Small intestine (tissue), 16 donors: ENCODE data around the gene OR2T8. TPM values are rescaled to one million over a fixed set of nuclear protein-coding genes. Genes with fewer than 3 reads are reported as not detected.

ENCODE experiments used
- DNase-seq, 2 donors: peaks; one replicate each; pipeline versions ENCODE4 v3.0.0 to v3.0.0-alpha.2; 2013
- FAIRE-seq: peaks from 2 replicates; lab custom pipeline; 2012; peaks lifted over from hg19 to GRCh38; lab: Jason Lieb, UNC
- H3K27ac ChIP-seq, 3 donors: one replicate each; pipeline ENCODE4 v1.5.1; 2013; ENCODE audit warnings: low read length in 2 of 3, mild to moderate bottlenecking in 2 of 3, control low read depth in 1 of 3, inconsistent platforms in 1 of 3, low read depth in 1 of 3, moderate library complexity in 1 of 3
- H3K27me3 ChIP-seq, 3 donors: one replicate each; pipeline ENCODE4 v1.6.1; 2013; ENCODE audit warnings: low read length in 3 of 3, inconsistent platforms in 1 of 3; ENCODE audit not compliant: control insufficient read depth in 3 of 3, insufficient read depth in 3 of 3
- H3K36me3 ChIP-seq, 3 donors: one replicate each; pipeline ENCODE4 v1.6.1; 2013; ENCODE audit warnings: low read length in 3 of 3, inconsistent platforms in 1 of 3, low read depth in 1 of 3, mild to moderate bottlenecking in 1 of 3, moderate library complexity in 1 of 3; ENCODE audit not compliant: control insufficient read depth in 3 of 3, insufficient read depth in 2 of 3
- H3K4me1 ChIP-seq, 3 donors: one replicate each; pipeline ENCODE4 v1.6.1; 2013; ENCODE audit warnings: low read length in 2 of 3, inconsistent platforms in 1 of 3, low read depth in 1 of 3, mild to moderate bottlenecking in 1 of 3, moderate library complexity in 1 of 3; ENCODE audit not compliant: control insufficient read depth in 3 of 3, insufficient read depth in 2 of 3
- H3K4me3 ChIP-seq, 3 donors: one replicate each; pipeline ENCODE4 v1.5.1; 2013; ENCODE audit warnings: low read length in 3 of 3, control low read depth in 1 of 3, inconsistent platforms in 1 of 3, low read depth in 1 of 3, mild to moderate bottlenecking in 1 of 3, moderate library complexity in 1 of 3
- H3K9me3 ChIP-seq, 2 donors: one replicate each; pipeline ENCODE4 v1.6.1; 2013; ENCODE audit warnings: low read depth in 1 of 2, low read length in 1 of 2; ENCODE audit not compliant: control insufficient read depth in 2 of 2, insufficient read depth in 1 of 2
- WGBS, 3 donors: extraction: QIAGEN DNeasy Blood & Tissue Kit; methylation state at CpG; one replicate each; pipeline ENCODE4 v1.1.7; 2013; 5-methylcytosine and 5-hydroxymethylcytosine counted together
- long read RNA-seq, 10 donors: transcript quantifications; one replicate each; lab custom pipeline, GENCODE V29; 2026
- polyA plus RNA-seq, 4 donors: library from polyadenylated mRNA; stranded (reverse) in 3 of 4; unstranded in 1 of 4; fragments of 200-250 nt in 3 of 4; fragments of 120-200 nt in 1 of 4; gene quantifications; one replicate each; pipeline versions ENCODE4 v1.2.1 to v1.2.3, GENCODE V29; 2013
- donor health status: healthy with polysubstance abuse.
- donor health status: control.
- donor health status: control.
- donor health status: Bipolar disorder and iron deficiency.
- donor health status: healthy.

OR2T8 gene, protein sequence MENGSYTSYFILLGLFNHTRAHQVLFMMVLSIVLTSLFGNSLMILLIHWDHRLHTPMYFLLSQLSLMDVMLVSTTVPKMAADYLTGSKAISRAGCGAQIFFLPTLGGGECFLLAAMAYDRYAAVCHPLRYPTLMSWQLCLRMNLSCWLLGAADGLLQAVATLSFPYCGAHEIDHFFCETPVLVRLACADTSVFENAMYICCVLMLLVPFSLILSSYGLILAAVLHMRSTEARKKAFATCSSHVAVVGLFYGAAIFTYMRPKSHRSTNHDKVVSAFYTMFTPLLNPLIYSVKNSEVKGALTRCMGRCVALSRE
- polyA plus RNA-seq: under 1 TPM in 1 of 4 donors, not detected in 3; 0.06 TPM
- long read RNA-seq, donor 1: 0 reads
- long read RNA-seq, donor 2: 0 reads
- long read RNA-seq, donor 3: 0 reads
- long read RNA-seq, donor 4: 0 reads
- long read RNA-seq, donor 5: 0 reads
- long read RNA-seq, donor 6: 0 reads
- long read RNA-seq, donor 7: 0 reads
- long read RNA-seq, donor 8: 0 reads
- long read RNA-seq, donor 9: 0 reads
- long read RNA-seq, donor 10: 0 reads

DNA sequence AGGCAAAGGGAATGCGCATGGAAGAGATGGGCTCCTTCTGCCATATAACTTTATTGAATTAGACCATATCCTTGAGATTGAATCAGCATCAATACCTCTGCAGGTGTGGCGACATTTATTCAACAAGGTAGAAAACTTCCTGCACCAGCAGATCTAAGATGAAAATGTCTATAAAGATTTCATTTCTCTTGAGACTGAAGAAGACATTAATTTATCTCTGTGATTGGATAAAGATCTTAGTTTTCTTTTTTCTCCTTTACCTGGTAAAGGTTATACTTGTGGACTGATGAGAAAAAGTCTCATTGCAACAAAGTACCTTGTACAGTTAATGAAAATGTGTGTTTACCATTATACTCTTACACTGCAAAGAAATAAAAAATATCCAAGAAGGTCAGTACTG, at the start of gene OR2T8:
TSS of gene OR2T8 (plus strand) at position 301 of the 400 bp plus-strand sequence. CDS start 766 bp downstream, outside the sequence.
- WGBS, 3 donors: 82 to 95% (median 94%) methylated on average over 2 of the region's 2 CpGs
- Histone ChIP-seq H3K4me1 (no peaks in the 10 kb centered on the region), H3K36me3 (no peaks in the 10 kb centered on the region), H3K4me3 (no peak within 1 kb of the TSS), H3K27ac (no peak within 1 kb of the TSS), H3K27me3 (no peaks in the 10 kb centered on the region), H3K9me3 (peaks cover 0 to 5% of the 10 kb centered on the region in 2 donors)
- no peak for FAIRE-seq
- no peak for DNase-seq

DNA sequence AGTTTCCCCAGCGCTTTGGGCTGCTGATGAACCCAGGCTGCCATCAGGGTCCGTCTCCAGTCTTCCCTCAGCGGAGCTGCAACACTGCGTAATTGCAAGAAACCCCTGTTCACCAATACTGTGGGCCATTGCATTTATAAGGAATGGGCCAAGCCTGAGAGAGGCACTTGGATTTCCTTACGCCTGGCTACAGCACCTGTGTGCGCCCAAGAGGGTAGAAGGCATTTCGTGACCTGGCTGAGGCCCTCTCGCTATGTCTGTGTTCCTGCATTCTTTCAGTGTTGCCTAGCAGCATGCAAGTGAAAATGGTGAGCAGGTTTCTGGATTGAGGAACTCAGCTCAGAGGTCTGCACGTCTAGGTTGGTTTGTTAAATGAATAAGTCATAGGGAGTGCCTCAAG, 36.7 kb upstream of the OR2T8 start:
- no peaks in the 10 kb centered on the region for H3K27me3 ChIP-seq
- no peaks in the 10 kb centered on the region for H3K36me3 ChIP-seq
- no peaks in the 10 kb centered on the region for H3K4me1 ChIP-seq
- H3K27ac ChIP-seq: no peak overlapping the region
- peaks cover 1 to 19% of the 10 kb centered on the region in 2 donors for H3K9me3 ChIP-seq
- no peak overlapping the region for H3K4me3 ChIP-seq
- DNase-seq: no peak
- FAIRE-seq: no peak
- 84 to 85% (median 85%) methylated on average over 9 of the region's 9 CpGs for WGBS, 3 donors

DNA sequence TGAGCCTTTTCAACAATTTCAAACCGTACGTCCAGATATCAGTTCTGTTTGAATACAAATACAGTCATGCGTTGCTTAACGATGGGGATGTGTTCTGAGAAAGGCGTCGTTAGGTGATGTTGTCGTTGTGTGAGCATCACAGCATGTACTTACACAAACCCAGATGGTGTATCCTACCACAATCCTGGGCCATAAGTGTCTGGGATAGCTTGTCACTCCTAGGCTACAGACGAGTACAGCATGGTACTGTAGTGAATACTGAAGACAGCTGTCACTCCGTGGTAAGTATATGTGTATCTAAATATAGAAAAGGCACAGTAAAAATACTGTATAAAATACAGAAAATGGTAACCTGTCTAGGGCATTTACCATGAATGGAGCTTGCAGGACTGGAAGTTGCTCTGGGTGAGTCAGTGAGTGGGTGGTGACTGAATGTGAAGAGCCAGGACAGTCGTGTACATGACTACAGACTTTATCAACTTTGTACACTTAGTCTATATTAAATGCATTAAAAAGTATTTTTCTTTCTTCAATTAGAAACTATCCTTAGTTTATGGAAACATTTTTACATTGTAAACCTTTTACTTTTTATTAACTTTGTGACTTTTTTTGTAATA, 35.1 kb upstream of the OR2T8 start:
- WGBS, 3 donors: 89% methylated on average over 10 of the region's 10 CpGs
- no peaks in the 10 kb centered on the region for H3K36me3 ChIP-seq

DNA sequence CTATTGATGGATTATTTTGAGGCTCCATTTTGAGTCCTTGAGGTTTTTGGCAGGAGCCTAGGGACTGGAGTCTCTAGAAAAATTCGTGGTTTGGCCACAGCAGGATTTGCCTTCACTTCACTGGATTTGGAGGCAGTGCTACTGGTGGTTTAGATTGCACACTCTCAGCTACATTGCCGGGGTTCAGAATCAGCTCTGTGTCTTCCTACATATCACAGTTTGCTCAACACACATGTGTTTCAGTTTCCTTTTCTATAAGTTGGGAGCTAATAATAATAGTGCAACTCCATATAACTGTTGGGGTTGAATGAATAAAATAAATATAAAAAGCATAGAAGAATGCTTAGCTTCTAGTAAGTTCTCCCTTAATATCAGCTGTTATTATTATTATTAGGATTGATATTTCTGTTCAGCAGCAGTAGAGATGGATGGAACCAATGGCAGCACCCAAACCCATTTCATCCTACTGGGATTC, 24.9 kb upstream of the OR2T8 start, which contains the start of gene OR2W3:
TSS of gene OR2W3 (plus strand) at position 425 of the 475 bp plus-strand sequence. CDS start at position 425, 0 bp downstream.
- Histone ChIP-seq H3K27ac (no peak within 1 kb of the TSS), H3K27me3 (no peaks in the 10 kb centered on the region), H3K36me3 (no peaks in the 10 kb centered on the region), H3K4me3 (no peak within 1 kb of the TSS), H3K9me3 (peaks cover 0 to 16% of the 10 kb centered on the region in 2 donors), H3K4me1 (no peaks in the 10 kb centered on the region)
- FAIRE-seq (no peak), DNase-seq (no peak)
- WGBS, 3 donors: 41 to 45% (median 42%) methylated on average over 2 of the region's 2 CpGs

More for the DNA sequence above, 35.1 kb upstream of the OR2T8 start:
- H3K4me3 ChIP-seq: no peak overlapping the region
- H3K27me3 ChIP-seq: no peaks in the 10 kb centered on the region
- H3K9me3 ChIP-seq: peaks cover 1 to 12% of the 10 kb centered on the region in 2 donors
- FAIRE-seq (no peak), DNase-seq (no peak)
- H3K4me1 ChIP-seq: no peaks in the 10 kb centered on the region
- no peak overlapping the region for H3K27ac ChIP-seq

DNA sequence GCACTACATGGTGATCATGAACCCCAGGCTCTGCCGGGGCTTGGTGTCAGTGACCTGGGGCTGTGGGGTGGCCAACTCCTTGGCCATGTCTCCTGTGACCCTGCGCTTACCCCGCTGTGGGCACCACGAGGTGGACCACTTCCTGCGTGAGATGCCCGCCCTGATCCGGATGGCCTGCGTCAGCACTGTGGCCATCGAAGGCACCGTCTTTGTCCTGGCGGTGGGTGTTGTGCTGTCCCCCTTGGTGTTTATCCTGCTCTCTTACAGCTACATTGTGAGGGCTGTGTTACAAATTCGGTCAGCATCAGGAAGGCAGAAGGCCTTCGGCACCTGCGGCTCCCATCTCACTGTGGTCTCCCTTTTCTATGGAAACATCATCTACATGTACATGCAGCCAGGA, 24.1 kb upstream of the OR2T8 start:
- WGBS, 3 donors: 87 to 94% (median 88%) methylated on average over 14 of the region's 14 CpGs
- DNase-seq (no peak), FAIRE-seq (no peak)
- no peak overlapping the region for H3K4me3 ChIP-seq
- H3K27ac ChIP-seq: no peak overlapping the region
- no peaks in the 10 kb centered on the region for H3K4me1 ChIP-seq
- peaks cover 0 to 18% of the 10 kb centered on the region in 2 donors for H3K9me3 ChIP-seq
- H3K27me3 ChIP-seq: no peaks in the 10 kb centered on the region
- H3K36me3 ChIP-seq: no peaks in the 10 kb centered on the region

DNA sequence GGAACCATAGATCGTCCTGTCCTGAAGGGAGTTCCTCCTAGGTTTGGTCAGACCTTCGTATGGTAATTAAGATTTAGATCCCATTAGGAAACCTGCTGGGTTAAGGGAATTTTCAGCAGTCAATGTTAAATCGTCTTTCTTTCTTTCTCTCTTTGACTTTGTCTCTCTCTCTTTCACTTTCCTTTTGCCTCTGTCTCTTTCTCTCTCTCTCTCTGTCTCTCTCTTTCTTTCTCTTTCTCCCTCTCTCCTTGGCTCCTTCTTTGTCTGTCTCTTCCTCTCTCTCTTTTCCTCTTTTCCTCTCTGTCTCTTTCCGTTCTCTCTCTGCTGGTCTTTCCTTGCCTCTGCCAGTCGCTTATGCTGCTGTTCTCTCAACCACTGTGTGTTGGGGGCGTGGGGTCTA, 15.9 kb upstream of the OR2T8 start:
- Histone ChIP-seq H3K27ac (no peak overlapping the region), H3K4me1 (no peaks in the 10 kb centered on the region), H3K4me3 (no peak overlapping the region), H3K36me3 (no peaks in the 10 kb centered on the region), H3K9me3 (peaks cover 0 to 24% of the 10 kb centered on the region in 2 donors), H3K27me3 (no peaks in the 10 kb centered on the region)
- FAIRE-seq: no peak
- WGBS, 3 donors: 72 to 84% (median 79%) methylated on average over 6 of the region's 6 CpGs
- no peak for DNase-seq

DNA sequence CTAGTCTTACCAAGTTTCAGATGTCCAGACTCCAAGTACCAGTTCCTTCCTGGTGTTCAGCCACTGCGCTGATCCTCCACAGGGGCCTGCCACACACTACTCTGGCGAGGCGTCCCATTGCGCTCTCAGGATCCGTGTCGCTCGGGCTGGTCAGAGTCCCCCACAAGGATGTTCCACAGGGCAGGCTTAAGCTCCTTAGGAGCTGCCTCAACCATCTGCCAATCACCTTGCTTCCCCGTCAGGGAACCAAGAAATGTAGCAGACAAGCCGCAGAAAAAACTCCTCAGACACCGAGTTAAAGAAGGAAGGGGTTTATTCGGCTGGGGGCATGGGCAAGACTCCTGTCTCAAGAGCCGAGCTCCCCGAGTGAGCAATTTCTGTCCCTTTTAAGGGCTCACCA, 14.9 kb upstream of the OR2T8 start:
- H3K27ac ChIP-seq: no peak overlapping the region
- H3K9me3 ChIP-seq: peaks cover 0 to 24% of the 10 kb centered on the region in 2 donors
- no peak for FAIRE-seq
- no peaks in the 10 kb centered on the region for H3K36me3 ChIP-seq
- no peak overlapping the region for H3K4me3 ChIP-seq
- no peaks in the 10 kb centered on the region for H3K27me3 ChIP-seq
- 86 to 92% (median 91%) methylated on average over 13 of the region's 13 CpGs for WGBS, 3 donors
- no peaks in the 10 kb centered on the region for H3K4me1 ChIP-seq
- DNase-seq: no peak

DNA sequence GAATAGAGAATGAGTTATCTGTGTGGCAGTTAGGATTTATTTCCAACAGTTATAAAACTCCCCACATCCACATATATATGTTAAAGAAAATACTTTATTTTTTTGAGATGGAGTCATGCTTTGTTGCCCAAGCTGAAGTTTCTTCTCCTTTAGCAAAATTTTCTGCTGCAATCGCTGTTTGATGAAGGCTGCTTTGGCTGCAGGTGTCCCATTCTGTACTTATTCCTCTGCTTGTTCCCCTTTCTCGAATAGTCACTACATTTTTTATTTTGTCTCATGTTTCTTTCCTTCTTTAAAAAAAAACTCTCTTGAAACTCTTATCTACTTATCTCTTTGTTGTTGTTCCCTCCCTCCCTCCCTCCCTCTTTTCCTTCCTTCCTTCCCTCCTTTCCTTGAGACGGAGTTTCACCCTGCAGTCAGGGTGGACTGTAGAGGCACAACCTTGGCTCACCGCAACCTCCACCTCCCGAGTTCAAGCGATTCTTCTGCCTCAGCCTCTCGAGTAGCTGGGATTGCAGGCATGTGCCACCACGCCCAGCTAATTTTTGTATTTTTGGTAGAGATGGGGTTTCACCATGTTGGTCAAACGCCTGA, 14.0 kb upstream of the OR2T8 start:
- no peak overlapping the region for H3K4me3 ChIP-seq
- no peak for FAIRE-seq
- WGBS, 3 donors: 61 to 72% (median 64%) methylated on average over 9 of the region's 9 CpGs

More for the DNA sequence above, 14.0 kb upstream of the OR2T8 start:
- H3K9me3 ChIP-seq: peaks cover 0 to 21% of the 10 kb centered on the region in 2 donors
- DNase-seq: no peak
- H3K4me1 ChIP-seq: no peaks in the 10 kb centered on the region
- no peaks in the 10 kb centered on the region for H3K27me3 ChIP-seq
- no peaks in the 10 kb centered on the region for H3K36me3 ChIP-seq
- no peak overlapping the region for H3K27ac ChIP-seq
